ENCODE results near the gene GRPEL1. TPM values are rescaled to one million over a fixed set of nuclear protein-coding genes. Genes with fewer than 3 reads are reported as not detected.

GRPEL1 gene
- total RNA-seq, 1 experiment from 2014 or later, result 80.1 TPM

DNA sequence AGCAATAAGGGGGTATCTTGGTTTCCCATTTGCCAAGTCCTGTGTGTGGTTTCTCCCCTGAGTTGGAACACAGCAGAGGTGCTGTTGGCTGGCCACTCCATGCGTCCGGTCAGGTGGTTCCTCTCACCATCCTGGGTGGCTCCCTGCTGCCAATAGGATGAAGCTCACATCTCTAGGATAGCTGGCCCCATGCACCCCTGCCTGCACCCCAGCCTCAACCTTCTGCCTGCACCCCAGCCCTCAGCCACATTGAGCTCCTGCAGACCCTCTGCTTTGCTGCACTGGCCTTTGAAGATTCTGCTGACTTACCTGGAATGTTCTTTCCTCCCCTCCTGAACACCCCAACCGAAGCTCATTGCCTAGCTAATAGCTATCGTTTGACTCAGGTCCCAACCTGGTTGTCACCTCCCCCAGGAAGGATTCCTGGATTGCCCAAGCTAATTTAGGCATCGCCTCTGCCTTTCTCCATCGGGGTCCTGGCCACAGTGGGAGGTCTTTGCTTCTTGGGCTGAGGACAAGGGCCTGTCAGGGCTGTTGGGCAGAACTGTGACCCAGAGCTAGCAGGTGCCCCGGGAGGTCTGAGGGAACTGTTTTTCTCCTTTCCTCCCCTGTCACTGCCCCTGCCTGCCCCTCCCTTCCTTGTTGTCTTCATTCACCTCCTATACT is 36.6 kb upstream of the GRPEL1 start:
- Histone ChIP-seq H3K27ac (ENCODE audit: low read depth, low read length) (no peak overlapping the region), H3K4me3 (replicated peaks in 1 of 2; ENCODE audit: low read depth in 1 of 2, low read length in 2 of 2) (no peak overlapping the region), H3K79me2 (ENCODE audit: insufficient read depth, low read length) (no peaks in the 10 kb centered on the region), H3K9ac (ENCODE audit: low read length) (no peak overlapping the region), H2AFZ (ENCODE audit: low read depth, low read length, poor library complexity, severe bottlenecking) (no peak overlapping the region), H3K4me1 (ENCODE audit: control insufficient read depth in 1 of 2, insufficient read depth in 2 of 2, low read length in 2 of 2) (peaks cover 17 to 20% of the 10 kb centered on the region in 2 experiments), H3K9me2 (ENCODE audit: insufficient read depth) (no peaks in the 10 kb centered on the region), H4K20me1 (ENCODE audit: insufficient read depth) (no peaks in the 10 kb centered on the region), H3K9me3 (ENCODE audit: control insufficient read depth in 1 of 2, insufficient read depth in 1 of 2, low read depth in 1 of 2, low read length in 2 of 2) (no peaks in the 10 kb centered on the region), H3K27me3 (ENCODE audit: insufficient read depth, low read length) (no peaks in the 10 kb centered on the region), H3K36me3 (ENCODE audit: control insufficient read depth in 1 of 2, insufficient read depth in 2 of 2, low read length in 2 of 2) (no peaks in the 10 kb centered on the region), H3K4me2 (ENCODE audit: low read length) (no peak overlapping the region)
- DNase-seq (ENCODE audit: low read depth, low spot score) (no peak), ATAC-seq (no peak)
- TF ChIP-seq TCF7L2 (IDR thresholded peaks at IDR 0.05; ENCODE audit: borderline replicate concordance, extremely low read depth, insufficient read depth, insufficient read length), result no peak
- TF ChIP-seq CBX3 (IDR thresholded peaks at IDR 0.05; ENCODE audit: low read depth), result no peak
- no peak for TF ChIP-seq JUND (IDR thresholded peaks at IDR 0.05)
- TF ChIP-seq CEBPB (IDR thresholded peaks at IDR 0.05; ENCODE audit: low read depth), result no peak
- TF ChIP-seq, protein P1, sequence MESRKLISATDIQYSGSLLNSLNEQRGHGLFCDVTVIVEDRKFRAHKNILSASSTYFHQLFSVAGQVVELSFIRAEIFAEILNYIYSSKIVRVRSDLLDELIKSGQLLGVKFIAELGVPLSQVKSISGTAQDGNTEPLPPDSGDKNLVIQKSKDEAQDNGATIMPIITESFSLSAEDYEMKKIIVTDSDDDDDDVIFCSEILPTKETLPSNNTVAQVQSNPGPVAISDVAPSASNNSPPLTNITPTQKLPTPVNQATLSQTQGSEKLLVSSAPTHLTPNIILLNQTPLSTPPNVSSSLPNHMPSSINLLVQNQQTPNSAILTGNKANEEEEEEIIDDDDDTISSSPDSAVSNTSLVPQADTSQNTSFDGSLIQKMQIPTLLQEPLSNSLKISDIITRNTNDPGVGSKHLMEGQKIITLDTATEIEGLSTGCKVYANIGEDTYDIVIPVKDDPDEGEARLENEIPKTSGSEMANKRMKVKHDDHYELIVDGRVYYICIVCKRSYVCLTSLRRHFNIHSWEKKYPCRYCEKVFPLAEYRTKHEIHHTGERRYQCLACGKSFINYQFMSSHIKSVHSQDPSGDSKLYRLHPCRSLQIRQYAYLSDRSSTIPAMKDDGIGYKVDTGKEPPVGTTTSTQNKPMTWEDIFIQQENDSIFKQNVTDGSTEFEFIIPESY (IDR thresholded peaks at IDR 0.05; ENCODE audit: extremely low read depth, insufficient replicate concordance, low read length), result no peak
- TF ChIP-seq POLR2A (IDR thresholded peaks at IDR 0.05; ENCODE audit: borderline replicate concordance, extremely low read depth, insufficient read depth, insufficient read length), result no peak
- no peak for TF ChIP-seq ZNF274 (IDR thresholded peaks at IDR 0.05; ENCODE audit: low read depth, low read length)
- TF ChIP-seq, protein P2, sequence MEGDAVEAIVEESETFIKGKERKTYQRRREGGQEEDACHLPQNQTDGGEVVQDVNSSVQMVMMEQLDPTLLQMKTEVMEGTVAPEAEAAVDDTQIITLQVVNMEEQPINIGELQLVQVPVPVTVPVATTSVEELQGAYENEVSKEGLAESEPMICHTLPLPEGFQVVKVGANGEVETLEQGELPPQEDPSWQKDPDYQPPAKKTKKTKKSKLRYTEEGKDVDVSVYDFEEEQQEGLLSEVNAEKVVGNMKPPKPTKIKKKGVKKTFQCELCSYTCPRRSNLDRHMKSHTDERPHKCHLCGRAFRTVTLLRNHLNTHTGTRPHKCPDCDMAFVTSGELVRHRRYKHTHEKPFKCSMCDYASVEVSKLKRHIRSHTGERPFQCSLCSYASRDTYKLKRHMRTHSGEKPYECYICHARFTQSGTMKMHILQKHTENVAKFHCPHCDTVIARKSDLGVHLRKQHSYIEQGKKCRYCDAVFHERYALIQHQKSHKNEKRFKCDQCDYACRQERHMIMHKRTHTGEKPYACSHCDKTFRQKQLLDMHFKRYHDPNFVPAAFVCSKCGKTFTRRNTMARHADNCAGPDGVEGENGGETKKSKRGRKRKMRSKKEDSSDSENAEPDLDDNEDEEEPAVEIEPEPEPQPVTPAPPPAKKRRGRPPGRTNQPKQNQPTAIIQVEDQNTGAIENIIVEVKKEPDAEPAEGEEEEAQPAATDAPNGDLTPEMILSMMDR (IDR thresholded peaks at IDR 0.05 in 2 of 3, conservative IDR thresholded peaks at IDR 0.05 in 1 of 3; ENCODE audit: borderline replicate concordance in 1 of 3, insufficient read depth in 1 of 3, low read depth in 2 of 3, low read length in 2 of 3), result no peak
- TF ChIP-seq SRF (IDR thresholded peaks at IDR 0.05; ENCODE audit: low read depth), result no peak
- TF ChIP-seq REST (IDR thresholded peaks at IDR 0.05; ENCODE audit: low read depth), result no peak
- no peak for TF ChIP-seq YY1 (IDR thresholded peaks at IDR 0.05; ENCODE audit: extremely low read depth, insufficient replicate concordance, low read depth, low read length)
- TF ChIP-seq EGR1 (IDR thresholded peaks at IDR 0.05; ENCODE audit: low read depth), result no peak
- TF ChIP-seq MAX (IDR thresholded peaks at IDR 0.05), result no peak
- TF ChIP-seq RAD21 (IDR thresholded peaks at IDR 0.05; ENCODE audit: low read depth), result no peak
- TF ChIP-seq EZH2phosphoT487 (IDR thresholded peaks at IDR 0.05; ENCODE audit: borderline replicate concordance), result no peak
- TF ChIP-seq FOSL1 (IDR thresholded peaks at IDR 0.05; ENCODE audit: low read depth), result no peak
- TF ChIP-seq ATF3 (IDR thresholded peaks at IDR 0.05), result no peak
- no peak for TF ChIP-seq ELF1 (IDR thresholded peaks at IDR 0.05; ENCODE audit: borderline replicate concordance, low read depth)
- no peak for TF ChIP-seq EZH2 (IDR thresholded peaks at IDR 0.05)
- intact Hi-C loops (cut with micrococcal nuclease), result no loop called here
- ChIA-PET POLR2A (no interaction called here), CTCF (no interaction called here), RAD21 (ENCODE audit: low non-redundant PET in 1 of 2, low total read pairs in 2 of 2, uncharacterized antibody in 2 of 2, unreplicated experiment in 2 of 2) (no interaction called here)
- BruUV-seq (replicated peaks), result no TSS peak

All from HCT116 (cell line).